RWPE1 (cell line): ENCODE results near the gene ECEL1.
"Not testable (repeated sequence)": the region's sequence is repeated elsewhere in the genome, so short reads cannot be mapped to it uniquely, and the experiment has no call there.

Experiments used
- CTCF ChIA-PET: fragments of 350-600 bp; sonication (Branson Sonifier 250); formaldehyde crosslinking; extraction: SDS; loops from one replicate; lab custom pipeline; 2021; lab: Yijun Ruan, JAX
- POLR2A ChIA-PET: fragments of 400-600 bp; formaldehyde crosslinking; extraction: SDS; loops from one replicate; lab custom pipeline; 2020; ENCODE audit warnings: antibody characterized with exemption; ENCODE audit not compliant: low non-redundant PET; lab: Yijun Ruan, JAX
- DNase-seq: peaks from one replicate; pipeline ENCODE4 v3.0.0; 2012; ENCODE audit warnings: low spot score
- H3K27ac ChIP-seq: fragments of 450-650 bp; 2 replicates; pipeline ENCODE4 v1.5.1; 2017
- TF ChIP-seq, protein P1 (sequence below): fragments of 450-650 bp; conservative IDR thresholded peaks from 2 replicates; pipeline ENCODE4 v1.5.1; 2017; ENCODE audit warnings: low read depth, mild to moderate bottlenecking

Gene ECEL1, protein sequence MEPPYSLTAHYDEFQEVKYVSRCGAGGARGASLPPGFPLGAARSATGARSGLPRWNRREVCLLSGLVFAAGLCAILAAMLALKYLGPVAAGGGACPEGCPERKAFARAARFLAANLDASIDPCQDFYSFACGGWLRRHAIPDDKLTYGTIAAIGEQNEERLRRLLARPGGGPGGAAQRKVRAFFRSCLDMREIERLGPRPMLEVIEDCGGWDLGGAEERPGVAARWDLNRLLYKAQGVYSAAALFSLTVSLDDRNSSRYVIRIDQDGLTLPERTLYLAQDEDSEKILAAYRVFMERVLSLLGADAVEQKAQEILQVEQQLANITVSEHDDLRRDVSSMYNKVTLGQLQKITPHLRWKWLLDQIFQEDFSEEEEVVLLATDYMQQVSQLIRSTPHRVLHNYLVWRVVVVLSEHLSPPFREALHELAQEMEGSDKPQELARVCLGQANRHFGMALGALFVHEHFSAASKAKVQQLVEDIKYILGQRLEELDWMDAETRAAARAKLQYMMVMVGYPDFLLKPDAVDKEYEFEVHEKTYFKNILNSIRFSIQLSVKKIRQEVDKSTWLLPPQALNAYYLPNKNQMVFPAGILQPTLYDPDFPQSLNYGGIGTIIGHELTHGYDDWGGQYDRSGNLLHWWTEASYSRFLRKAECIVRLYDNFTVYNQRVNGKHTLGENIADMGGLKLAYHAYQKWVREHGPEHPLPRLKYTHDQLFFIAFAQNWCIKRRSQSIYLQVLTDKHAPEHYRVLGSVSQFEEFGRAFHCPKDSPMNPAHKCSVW

DNA sequence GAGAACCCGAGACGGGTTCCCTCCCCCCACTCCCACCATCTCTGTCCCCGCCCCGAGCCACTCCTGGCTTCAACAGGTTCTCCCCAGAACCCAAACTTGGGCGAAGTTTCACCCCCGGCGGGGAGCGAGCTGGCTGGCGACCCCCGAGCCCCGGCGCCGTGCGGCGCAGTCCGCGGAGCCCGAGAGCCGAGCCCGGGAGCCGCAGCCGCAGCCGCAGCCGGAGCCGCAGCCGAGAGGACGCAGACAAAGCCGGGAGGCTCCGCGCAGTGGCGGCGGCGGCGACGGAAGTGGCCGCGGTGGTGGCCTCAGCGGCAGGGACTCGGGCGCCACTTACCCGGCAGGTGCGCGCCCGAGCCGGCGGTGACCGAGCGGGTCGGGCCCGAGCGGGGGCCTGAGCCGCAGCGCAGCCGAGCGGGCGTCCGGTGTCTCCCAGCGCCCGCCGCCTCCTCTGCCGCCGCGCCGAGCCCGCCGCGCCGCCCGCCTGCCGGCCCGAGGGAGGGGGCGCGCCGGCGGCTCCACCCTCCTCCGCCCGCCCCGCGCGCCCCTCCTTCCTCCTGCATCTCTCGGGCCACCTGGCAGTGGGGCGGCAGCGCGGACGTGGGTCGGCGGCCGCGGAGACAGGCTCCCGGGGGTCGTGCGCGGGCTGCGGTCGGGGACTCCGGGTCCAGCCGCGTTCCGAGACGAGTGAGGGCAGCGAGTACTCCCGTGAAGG, at the start of gene ECEL1:
ECEL1 (minus strand) TSS at position 450 of the 712 bp plus-strand sequence. CDS start 1,181 bp downstream, outside the sequence.
- no peak within 1 kb of the TSS for H3K27ac ChIP-seq
- DNase-seq = no peak
- CTCF ChIA-PET = no interaction called here
- POLR2A ChIA-PET = no interaction called here
- TF ChIP-seq, protein P1, sequence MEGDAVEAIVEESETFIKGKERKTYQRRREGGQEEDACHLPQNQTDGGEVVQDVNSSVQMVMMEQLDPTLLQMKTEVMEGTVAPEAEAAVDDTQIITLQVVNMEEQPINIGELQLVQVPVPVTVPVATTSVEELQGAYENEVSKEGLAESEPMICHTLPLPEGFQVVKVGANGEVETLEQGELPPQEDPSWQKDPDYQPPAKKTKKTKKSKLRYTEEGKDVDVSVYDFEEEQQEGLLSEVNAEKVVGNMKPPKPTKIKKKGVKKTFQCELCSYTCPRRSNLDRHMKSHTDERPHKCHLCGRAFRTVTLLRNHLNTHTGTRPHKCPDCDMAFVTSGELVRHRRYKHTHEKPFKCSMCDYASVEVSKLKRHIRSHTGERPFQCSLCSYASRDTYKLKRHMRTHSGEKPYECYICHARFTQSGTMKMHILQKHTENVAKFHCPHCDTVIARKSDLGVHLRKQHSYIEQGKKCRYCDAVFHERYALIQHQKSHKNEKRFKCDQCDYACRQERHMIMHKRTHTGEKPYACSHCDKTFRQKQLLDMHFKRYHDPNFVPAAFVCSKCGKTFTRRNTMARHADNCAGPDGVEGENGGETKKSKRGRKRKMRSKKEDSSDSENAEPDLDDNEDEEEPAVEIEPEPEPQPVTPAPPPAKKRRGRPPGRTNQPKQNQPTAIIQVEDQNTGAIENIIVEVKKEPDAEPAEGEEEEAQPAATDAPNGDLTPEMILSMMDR = no peak

DNA sequence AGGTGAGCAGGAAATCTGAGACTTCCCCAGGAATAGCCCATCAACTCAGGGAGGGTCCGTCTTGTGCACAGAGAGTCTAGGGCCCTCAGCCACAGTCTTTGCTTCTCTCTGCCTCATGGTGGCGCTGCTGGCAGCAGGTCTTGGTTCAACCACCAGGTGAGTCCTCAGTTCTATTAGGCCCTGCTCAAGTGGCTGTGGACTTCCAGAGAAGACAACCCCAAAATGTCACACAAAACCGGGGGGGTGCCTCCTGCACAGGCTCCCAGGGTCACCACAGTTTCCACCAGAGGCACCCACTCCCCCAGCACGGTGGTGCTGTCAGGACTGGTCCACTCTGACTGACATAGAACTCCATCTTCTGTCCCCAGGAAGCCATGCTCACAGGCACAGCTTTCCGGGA, 49.4 kb upstream of the ECEL1 start:
- no peak overlapping the region for H3K27ac ChIP-seq
- no peak for DNase-seq
- CTCF ChIA-PET = no interaction called here
- TF ChIP-seq, protein P1 = no peak
- POLR2A ChIA-PET = no interaction called here

DNA sequence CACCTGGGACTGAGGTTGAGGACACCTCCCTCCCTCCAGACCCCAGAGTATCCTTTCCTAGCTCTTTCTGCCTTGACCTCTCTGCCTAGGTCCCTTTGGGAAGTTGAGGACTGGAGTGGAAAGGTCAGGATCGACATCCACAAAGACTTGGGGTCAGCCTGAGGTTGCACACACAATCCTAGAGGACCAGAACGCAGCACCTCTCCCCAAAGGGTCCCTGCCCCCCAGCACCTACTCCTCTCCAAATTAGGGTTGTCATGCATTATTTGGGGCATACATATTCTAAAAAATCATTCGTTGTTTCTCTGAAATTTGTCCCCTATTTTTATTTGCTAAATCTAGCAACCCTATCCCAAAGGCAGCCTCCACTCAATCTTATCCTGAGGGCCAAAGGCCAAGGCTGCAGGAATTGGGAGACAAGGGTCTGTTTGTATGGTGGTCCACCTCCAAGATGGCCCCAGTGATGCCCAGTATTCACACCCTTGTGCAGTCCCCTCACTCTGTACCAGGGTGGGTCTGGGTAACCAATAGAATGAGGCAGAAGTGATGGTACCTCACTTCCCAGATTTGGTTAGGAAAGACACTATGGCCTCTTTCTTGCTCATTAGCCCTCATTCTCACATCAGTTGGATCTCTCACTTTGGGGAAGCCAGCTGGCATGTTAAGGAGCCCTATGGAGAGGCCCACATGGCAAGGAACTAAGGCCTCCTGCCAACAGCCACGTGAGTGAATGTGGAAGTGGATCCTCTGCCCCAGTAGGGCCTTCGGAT, 48.3 kb upstream of the ECEL1 start:
- POLR2A ChIA-PET = no interaction called here
- DNase-seq = no peak
- H3K27ac ChIP-seq = no peak overlapping the region
- CTCF ChIA-PET = interaction anchor here (0.5 to 0.7 kb wide), 3 partner anchors 27 to 767 kb away, joined by 3 to 4 read pairs (median 4); no protein-coding TSS in a partner anchor
- TF ChIP-seq, protein P1 = no peak

DNA sequence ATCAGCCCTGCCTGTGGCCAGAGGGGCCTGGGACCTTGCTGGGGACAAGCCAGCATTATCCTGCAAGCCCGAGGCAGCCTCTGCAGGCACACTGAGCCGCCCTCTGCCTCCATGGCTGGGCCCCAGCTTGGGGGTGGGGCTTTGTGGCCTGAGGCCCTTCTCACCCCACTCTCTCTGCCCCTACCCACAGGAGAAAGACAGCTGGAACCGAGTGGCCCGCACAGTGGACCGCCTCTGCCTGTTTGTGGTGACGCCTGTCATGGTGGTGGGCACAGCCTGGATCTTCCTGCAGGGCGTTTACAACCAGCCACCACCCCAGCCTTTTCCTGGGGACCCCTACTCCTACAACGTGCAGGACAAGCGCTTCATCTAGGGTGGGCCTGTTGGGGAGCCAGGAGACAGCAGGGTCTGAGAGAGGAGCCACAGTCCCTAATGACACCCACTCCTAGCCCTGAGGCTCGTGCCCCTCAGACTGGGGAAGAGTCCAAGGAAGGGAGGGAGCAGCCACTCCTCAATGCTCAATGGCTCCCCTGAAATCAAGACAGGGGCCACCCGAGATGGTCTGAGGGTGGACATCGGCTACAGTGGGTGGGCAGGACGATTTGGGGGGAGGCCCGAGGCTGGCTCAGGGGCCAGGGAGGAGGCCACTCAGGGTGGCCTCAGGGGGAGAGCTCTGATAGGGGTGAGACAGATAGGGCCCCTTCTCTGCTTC, 47.5 kb upstream of the ECEL1 start:
- TF ChIP-seq, protein P1 = no peak
- CTCF ChIA-PET = no interaction called here
- no peak overlapping the region for H3K27ac ChIP-seq

DNA sequence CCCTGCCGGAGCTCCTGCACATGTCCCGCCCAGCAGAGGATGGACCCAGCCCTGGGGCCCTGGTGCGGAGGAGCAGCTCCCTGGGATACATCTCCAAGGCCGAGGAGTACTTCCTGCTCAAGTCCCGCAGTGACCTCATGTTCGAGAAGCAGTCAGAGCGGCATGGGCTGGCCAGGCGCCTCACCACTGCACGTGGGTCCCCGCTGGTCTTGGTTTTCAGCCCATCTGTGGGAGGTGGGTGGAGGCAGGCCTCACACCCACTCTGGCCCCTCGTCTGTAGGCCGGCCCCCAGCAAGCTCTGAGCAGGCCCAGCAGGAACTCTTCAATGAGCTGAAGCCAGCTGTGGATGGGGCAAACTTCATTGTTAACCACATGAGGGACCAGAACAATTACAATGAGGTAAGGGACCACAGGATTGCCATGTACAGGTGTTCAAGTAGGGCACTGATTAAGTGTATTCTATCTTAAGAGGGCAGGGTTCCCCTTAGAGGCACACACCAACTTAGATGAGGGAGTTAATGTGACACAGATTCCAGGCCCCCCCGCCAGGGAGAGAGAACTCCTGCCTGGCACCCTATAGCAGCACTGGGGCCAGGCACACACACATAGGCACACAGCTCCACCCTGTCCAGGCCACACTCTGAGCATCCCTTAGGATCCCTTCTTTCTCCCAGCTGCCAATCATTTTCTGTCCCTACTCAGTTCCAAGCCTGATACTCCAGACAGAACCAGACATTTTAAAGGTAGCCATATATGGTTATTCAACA, 46.5 kb upstream of the ECEL1 start:
- no peak overlapping the region for H3K27ac ChIP-seq
- TF ChIP-seq, protein P1 = no peak
- no peak for DNase-seq
- ChIA-PET CTCF (interaction anchor here (0.5 kb wide), 1 partner anchor 93 kb away, joined by 3 read pairs; no protein-coding TSS in a partner anchor), POLR2A (no interaction called here)

More for the DNA sequence above, 47.5 kb upstream of the ECEL1 start:
- DNase-seq = no peak
- POLR2A ChIA-PET = no interaction called here

DNA sequence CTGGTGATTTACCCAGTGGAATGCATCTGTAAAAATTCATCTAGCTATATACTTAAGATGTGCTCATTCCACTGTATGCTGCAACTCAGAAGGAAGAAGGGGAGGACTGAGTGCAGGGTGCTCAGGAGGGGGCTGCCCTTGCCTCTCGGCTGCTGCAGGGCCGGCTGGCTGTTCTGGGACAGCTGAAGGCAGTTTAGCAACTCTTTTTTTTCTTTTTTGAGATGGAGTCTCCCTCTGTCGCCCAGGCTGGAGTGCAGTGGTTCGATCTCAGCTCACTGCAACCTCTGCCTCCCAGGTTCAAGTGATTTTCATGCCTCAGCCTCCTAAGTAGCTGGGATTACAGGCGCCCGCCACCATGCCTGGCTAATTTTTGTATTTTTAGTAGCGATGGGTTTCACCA, 45.2 kb upstream of the ECEL1 start:
- H3K27ac ChIP-seq, DNase-seq, CTCF ChIA-PET, POLR2A ChIA-PET: not testable (repeated sequence)
